ENCODE measurements around the gene FLT3LG.

The FLT3LG gene

GRCh38 chr19:49489601-49490167 lies 15.7 kb downstream of the FLT3LG start:
- no peak for DNase-seq

DNA sequence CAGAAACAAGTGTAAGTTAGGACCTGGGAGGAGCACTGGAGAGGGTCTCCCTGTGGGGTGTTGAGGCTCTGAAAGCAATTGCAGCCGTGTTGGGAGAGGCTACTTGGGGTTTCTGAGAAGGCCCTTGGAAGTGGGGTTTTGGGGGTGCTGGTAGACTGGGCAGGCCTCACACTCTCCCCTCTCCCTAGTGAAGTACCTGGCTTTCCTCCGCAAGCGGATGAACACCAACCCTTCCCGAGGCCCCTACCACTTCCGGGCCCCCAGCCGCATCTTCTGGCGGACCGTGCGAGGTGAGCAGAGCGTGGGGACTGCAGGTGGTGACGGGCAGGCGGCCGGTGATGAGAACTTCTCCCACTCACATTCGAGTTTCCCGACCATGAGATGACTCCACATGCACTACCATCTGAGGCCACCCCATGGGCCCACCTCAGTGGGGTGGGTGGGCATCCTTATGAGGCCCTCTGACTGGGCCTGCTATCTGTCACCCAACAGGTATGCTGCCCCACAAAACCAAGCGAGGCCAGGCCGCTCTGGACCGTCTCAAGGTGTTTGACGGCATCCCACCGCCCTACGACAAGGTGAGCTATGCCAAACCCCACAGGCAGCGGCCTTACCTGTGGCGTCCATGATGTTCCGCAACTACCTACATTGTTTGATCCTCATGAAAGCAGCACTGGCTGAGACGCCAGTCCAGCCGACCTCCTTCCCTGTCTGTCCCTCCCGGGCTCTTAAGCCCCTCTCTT lies 16.4 kb downstream of the FLT3LG start:
- no peak for DNase-seq

DNA sequence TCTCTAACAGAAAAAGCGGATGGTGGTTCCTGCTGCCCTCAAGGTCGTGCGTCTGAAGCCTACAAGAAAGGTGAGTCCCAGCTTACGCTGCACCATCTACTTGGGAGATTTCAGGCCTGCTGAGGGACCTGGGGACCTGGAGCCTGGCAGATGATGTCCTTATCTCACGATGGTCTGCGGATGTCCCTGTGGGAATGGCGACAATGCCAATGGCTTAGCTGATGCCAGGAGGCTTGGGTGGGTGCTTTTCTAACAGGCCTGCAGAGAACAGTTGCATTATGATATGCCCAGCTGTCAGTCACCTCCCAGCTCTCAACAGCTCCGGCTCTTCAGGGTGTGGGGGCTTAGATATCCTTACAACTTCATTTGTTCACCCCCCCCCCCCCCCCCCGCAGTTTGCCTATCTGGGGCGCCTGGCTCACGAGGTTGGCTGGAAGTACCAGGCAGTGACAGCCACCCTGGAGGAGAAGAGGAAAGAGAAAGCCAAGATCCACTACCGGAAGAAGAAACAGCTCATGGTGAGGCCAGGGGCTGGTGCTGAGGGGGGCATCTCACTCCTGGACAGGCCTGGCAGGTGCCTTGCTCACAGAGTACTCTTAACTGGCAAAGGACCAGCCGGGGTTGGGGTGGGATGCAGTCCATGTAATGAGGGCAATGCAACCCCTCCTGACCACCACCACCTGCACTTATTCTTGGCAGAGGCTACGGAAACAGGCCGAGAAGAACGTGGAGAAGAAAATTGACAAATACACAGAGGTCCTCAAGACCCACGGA lies 17.2 kb downstream of the FLT3LG start:
- no peak for DNase-seq

DNA sequence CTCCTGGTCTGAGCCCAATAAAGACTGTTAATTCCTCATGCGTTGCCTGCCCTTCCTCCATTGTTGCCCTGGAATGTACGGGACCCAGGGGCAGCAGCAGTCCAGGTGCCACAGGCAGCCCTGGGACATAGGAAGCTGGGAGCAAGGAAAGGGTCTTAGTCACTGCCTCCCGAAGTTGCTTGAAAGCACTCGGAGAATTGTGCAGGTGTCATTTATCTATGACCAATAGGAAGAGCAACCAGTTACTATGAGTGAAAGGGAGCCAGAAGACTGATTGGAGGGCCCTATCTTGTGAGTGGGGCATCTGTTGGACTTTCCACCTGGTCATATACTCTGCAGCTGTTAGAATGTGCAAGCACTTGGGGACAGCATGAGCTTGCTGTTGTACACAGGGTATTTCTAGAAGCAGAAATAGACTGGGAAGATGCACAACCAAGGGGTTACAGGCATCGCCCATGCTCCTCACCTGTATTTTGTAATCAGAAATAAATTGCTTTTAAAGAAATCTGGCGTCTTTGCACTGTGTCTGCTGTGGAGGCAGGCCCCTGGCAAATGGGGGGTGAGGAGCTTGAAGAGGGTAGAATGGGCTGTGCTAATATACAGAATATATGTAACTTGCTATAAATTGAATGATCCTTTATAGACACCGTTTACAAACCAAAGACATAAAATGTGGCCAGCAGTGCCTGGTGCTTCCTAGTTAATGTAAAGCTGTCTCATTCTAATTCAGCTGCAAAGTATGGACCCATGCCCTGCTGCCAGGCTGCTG lies 18.0 kb downstream of the FLT3LG start:
- DNase-seq, result no peak

DNA sequence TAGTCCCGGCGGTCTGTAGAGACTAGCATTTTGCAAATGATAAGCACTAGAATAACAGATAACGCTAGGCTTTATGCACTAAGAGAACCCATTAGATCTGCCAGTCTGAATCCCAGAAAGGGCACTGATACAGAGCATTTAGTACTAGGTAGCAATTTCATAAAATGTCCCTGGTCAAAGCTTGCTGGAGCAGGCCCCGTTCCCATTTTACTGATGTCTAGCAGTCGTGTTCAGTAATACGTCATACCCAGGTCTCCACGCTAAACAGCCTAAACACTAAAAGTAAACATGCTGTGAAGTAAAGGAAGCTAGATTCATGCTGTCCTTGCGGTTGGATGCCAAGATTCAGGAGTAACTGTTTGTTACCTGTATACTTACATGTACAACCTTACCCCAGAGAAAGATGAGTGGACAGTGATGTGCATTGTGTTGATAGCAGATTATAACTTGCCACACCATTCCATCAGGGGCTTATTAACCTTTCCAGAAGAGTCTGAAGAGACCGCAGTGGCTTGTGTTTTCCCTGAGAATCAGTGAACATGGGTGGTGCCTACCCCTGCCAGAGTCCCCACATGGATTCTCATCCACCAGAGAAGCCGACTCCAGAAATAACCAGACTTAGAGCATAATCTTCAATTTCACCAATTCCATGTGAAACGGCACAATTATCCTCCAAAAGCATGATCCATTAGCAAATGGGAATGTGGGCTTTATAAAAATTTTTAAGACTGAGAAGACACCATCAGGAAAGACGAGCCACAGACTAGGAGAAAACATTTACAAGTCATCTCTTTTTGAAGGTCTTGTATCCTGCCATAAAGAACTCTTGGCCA lies 18.8 kb downstream of the FLT3LG start:
- no peak for DNase-seq

GRCh38 chr19:49496574-49497008 lies 22.6 kb downstream of the FLT3LG start:
- DNase-seq, result no peak

- DNase-seq, result peak; percentile 85
These were observed 23.2 kb downstream of the FLT3LG start for GRCh38 chr19:49497047-49497788.

GRCh38 chr19:49497789-49498103 lies 23.7 kb downstream of the FLT3LG start:
- DNase-seq, result no peak

DNA sequence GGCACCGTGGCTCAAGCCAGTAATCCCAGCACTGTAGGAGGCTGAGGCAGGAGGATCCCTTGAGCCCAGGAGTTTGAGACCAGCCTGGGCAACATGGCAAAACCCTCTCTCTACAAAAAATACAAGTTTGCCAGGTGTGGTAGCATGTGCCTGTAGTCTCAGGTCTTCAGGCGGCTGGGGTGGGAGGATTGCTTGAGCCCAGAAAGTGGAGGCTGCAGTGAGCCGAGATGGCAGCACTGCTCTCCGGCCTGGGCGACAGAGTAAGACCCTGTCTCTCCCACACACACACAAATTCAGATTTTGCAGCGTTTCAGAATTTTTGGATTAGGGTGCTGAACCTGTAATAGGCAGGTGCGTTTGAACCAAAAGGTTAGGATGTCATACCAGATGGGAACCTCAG lies 24.5 kb downstream of the FLT3LG start:
- no peak for DNase-seq

- no peak for DNase-seq
These were observed 25.1 kb downstream of the FLT3LG start for GRCh38 chr19:49499030-49499670.

DNA sequence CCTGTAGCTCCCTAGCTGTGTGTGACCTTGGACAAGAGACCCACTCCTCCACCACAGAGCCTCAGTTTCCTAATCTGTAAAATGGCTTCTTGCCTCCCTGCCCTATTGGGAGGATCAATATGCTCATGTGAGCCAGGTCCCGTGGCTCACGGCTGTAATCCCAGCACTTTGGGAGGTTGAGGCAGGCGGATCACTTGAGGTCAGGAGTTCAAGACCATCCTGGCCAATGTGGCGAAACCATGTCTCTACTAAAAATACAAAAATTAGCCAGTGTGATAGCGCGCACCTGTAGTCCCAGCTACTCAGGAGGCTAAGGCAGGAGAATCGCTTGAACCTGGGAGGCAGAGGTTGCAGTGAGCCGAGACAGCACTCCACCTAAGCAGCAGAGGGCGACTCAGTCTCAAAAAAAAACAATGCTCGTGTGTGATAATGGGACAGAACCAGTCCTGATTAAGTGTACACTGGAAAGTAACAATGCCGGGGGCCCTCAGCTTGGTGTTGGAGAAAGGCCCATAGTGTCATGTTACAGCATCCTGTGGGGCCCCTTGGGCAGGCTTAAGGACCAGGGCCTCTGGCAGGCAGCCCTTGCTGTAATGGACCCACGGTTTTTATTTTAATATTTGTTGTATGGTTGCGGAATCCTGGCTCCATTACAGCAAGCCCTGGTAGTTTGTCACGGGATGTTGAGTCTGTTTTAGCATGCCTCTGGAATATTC lies 29.0 kb downstream of the FLT3LG start:
- peak; percentile 51 for DNase-seq

- no peak for DNase-seq
These were observed 29.6 kb downstream of the FLT3LG start for GRCh38 chr19:49503582-49503962.

- DNase-seq, result peak; percentile 69
These were observed 32.6 kb downstream of the FLT3LG start for GRCh38 chr19:49506575-49507105.

GRCh38 chr19:49507803-49508494 lies 33.9 kb downstream of the FLT3LG start:
- DNase-seq, result no peak

- DNase-seq, result no peak
These were observed 39.1 kb downstream of the FLT3LG start for GRCh38 chr19:49512970-49513745.

GRCh38 chr19:49513746-49514118 lies 39.7 kb downstream of the FLT3LG start:
- no peak for DNase-seq

GRCh38 chr19:49514151-49514550 lies 40.1 kb downstream of the FLT3LG start:
- DNase-seq, result no peak

GRCh38 chr19:49515767-49516166 lies 41.8 kb downstream of the FLT3LG start:
- DNase-seq, result peak; percentile 96

GRCh38 chr19:49518033-49518432 lies 44.0 kb downstream of the FLT3LG start:
- DNase-seq, result no peak
